ENCODE results near the gene TPI1.

GRCh38 chr12:6827437-6827911 is 39.9 kb upstream of the TPI1 start:
- TF ChIP-seq CTCF (conservative IDR thresholded peaks at IDR 0.05; ENCODE audit: low read length), result no peak
- no peak for TF ChIP-seq EZH2phosphoT487 (IDR thresholded peaks at IDR 0.05; ENCODE audit: borderline replicate concordance, low read depth, low read length)
